GM08714 (cell line): ENCODE data around the gene DUSP8.
"Not testable (repeated sequence)": the region's sequence is repeated elsewhere in the genome, so short reads cannot be mapped to it uniquely, and the experiment has no call there.

Experiments
- H3K4me3 ChIP-seq: fragments of 200-500 bp; sonication (Bioruptor generic); 2 replicates; pipeline ENCODE4 v1.5.1; 2014; ENCODE audit warnings: mild to moderate bottlenecking, low read length, inconsistent platforms
- ZNF274 ChIP-seq: IDR thresholded peaks from 2 replicates; pipeline ENCODE4 v1.6.1; 2012; ENCODE audit warnings: mild to moderate bottlenecking, low read depth, low read length

DUSP8 gene

GRCh38 chr11:1597994-1598380, 25.9 kb upstream of the DUSP8 start, which contains the start of gene KRTAP5-2:
KRTAP5-2 (minus strand) TSS chr11:1598294; CDS start chr11:1598250, 44 bp downstream.
- no peak within 1 kb of the TSS for H3K4me3 ChIP-seq
- TF ChIP-seq ZNF274 = no peak

- TF ChIP-seq ZNF274 = no peak
- no peak overlapping the region for H3K4me3 ChIP-seq
Measured at GRCh38 chr11:1597331-1597993, 25.4 kb upstream of the DUSP8 start.

GRCh38 chr11:1596576-1597121, 24.6 kb upstream of the DUSP8 start:
- H3K4me3 ChIP-seq = not testable (repeated sequence)

GRCh38 chr11:1595994-1596575, 24.0 kb upstream of the DUSP8 start:
- H3K4me3 ChIP-seq = not testable (repeated sequence)

- TF ChIP-seq ZNF274 = no peak
- no peak overlapping the region for H3K4me3 ChIP-seq
Measured at GRCh38 chr11:1592628-1593027, 20.6 kb upstream of the DUSP8 start.

GRCh38 chr11:1589996-1590395, 17.9 kb upstream of the DUSP8 start:
- no peak for TF ChIP-seq ZNF274
- H3K4me3 ChIP-seq = no peak overlapping the region

GRCh38 chr11:1589191-1589963, 17.3 kb upstream of the DUSP8 start:
- not testable (repeated sequence) for H3K4me3 ChIP-seq

GRCh38 chr11:1586699-1587098, 14.6 kb upstream of the DUSP8 start:
- TF ChIP-seq ZNF274 = no peak
- H3K4me3 ChIP-seq = no peak overlapping the region

GRCh38 chr11:1584661-1585370, 12.7 kb upstream of the DUSP8 start, which contains the start of gene KRTAP5-1:
KRTAP5-1 (minus strand) TSS chr11:1585283; CDS start chr11:1585249, 34 bp downstream.
- H3K4me3 ChIP-seq = not testable (repeated sequence)

- H3K4me3 ChIP-seq = not testable (repeated sequence)
Measured at GRCh38 chr11:1582909-1583308, 10.8 kb upstream of the DUSP8 start.

GRCh38 chr11:1581976-1582375, 9.9 kb upstream of the DUSP8 start:
- H3K4me3 ChIP-seq = no peak overlapping the region
- TF ChIP-seq ZNF274 = no peak

- no peak overlapping the region for H3K4me3 ChIP-seq
- TF ChIP-seq ZNF274 = no peak
Measured at GRCh38 chr11:1576825-1577224, 4.8 kb upstream of the DUSP8 start.

- not testable (repeated sequence) for H3K4me3 ChIP-seq
Measured at GRCh38 chr11:1575756-1576155, 3.7 kb upstream of the DUSP8 start.

- H3K4me3 ChIP-seq = no peak overlapping the region
- no peak for TF ChIP-seq ZNF274
Measured at GRCh38 chr11:1574933-1575242, 2.8 kb upstream of the DUSP8 start.
